Bronchial epithelial cell (primary cell): ENCODE results near the gene AGER. TPM values are rescaled to one million over a fixed set of nuclear protein-coding genes. Genes with fewer than 3 reads are reported as not detected.

Experiments used
- DNase-seq: peaks from one replicate; pipeline ENCODE4 v3.0.0-alpha.2; 2010; ENCODE audit warnings: low read depth
- FAIRE-seq: peaks from 2 replicates; lab custom pipeline; 2011; peaks lifted over from hg19 to GRCh38; lab: Jason Lieb, UNC
- H3K27me3 ChIP-seq: 2 replicates; pipeline ENCODE4 v1.5.1; 2011; ENCODE audit warnings: low read length; ENCODE audit not compliant: control insufficient read depth, insufficient read depth
- H3K36me3 ChIP-seq: 2 replicates; pipeline ENCODE4 v1.5.1; 2011; ENCODE audit warnings: low read length; ENCODE audit not compliant: control insufficient read depth, insufficient read depth
- H3K4me3 ChIP-seq: 2 replicates; pipeline ENCODE4 v1.5.1; 2011; ENCODE audit warnings: mild to moderate bottlenecking, low read depth, low read length, control low read depth
- CTCF ChIP-seq: IDR thresholded peaks from 2 replicates; pipeline ENCODE4 v1.5.1; 2011; ENCODE audit warnings: mild to moderate bottlenecking, moderate library complexity, low read length, control low read depth, inconsistent platforms; ENCODE audit not compliant: insufficient read depth, severe bottlenecking
- total RNA-seq: library from RNA; depleted of rRNA; stranded (reverse); fragments of >200 nt; gene quantifications from 2 replicates; pipeline ENCODE4 v1.2.1, GENCODE V29; 2014

Gene AGER
- total RNA-seq, 1 donor from 2014 or later = 0.26 TPM

- Histone ChIP-seq H3K27me3 (no peaks in the 10 kb centered on the region), H3K36me3 (no peaks in the 10 kb centered on the region), H3K4me3 (no peak overlapping the region)
- TF ChIP-seq CTCF = no peak
- FAIRE-seq = no peak
- no peak for DNase-seq
These were observed 43.5 kb downstream of the AGER start for GRCh38 chr6:32140420-32141046.

- Histone ChIP-seq H3K4me3 (no peak overlapping the region), H3K27me3 (no peaks in the 10 kb centered on the region), H3K36me3 (no peaks in the 10 kb centered on the region)
- no peak for TF ChIP-seq CTCF
- FAIRE-seq = no peak
- DNase-seq = no peak
These were observed 44.5 kb downstream of the AGER start for GRCh38 chr6:32139590-32139989.

GRCh38 chr6:32137454-32137853 is 46.6 kb downstream of the AGER start:
- TF ChIP-seq CTCF = no peak
- Histone ChIP-seq H3K27me3 (no peaks in the 10 kb centered on the region), H3K36me3 (no peaks in the 10 kb centered on the region), H3K4me3 (no peak overlapping the region)
- no peak for DNase-seq
- no peak for FAIRE-seq

- TF ChIP-seq CTCF = no peak
- no peaks in the 10 kb centered on the region for H3K36me3 ChIP-seq
- no peak for FAIRE-seq
- no peaks in the 10 kb centered on the region for H3K27me3 ChIP-seq
- no peak overlapping the region for H3K4me3 ChIP-seq
- no peak for DNase-seq
These were observed 50.3 kb downstream of the AGER start for GRCh38 chr6:32133786-32134185.

- Histone ChIP-seq H3K4me3 (no peak overlapping the region), H3K27me3 (no peaks in the 10 kb centered on the region), H3K36me3 (no peaks in the 10 kb centered on the region)
- DNase-seq (no peak), FAIRE-seq (no peak)
- no peak for TF ChIP-seq CTCF
These were observed 51.9 kb downstream of the AGER start for GRCh38 chr6:32132110-32132509.

GRCh38 chr6:32131439-32131948 is 52.6 kb downstream of the AGER start:
- H3K4me3 ChIP-seq = no peak overlapping the region
- DNase-seq (no peak), FAIRE-seq (no peak)
- H3K36me3 ChIP-seq = no peaks in the 10 kb centered on the region
- no peaks in the 10 kb centered on the region for H3K27me3 ChIP-seq
- TF ChIP-seq CTCF = no peak
